Measurements from ENCODE around the gene ATL3.

DNA sequence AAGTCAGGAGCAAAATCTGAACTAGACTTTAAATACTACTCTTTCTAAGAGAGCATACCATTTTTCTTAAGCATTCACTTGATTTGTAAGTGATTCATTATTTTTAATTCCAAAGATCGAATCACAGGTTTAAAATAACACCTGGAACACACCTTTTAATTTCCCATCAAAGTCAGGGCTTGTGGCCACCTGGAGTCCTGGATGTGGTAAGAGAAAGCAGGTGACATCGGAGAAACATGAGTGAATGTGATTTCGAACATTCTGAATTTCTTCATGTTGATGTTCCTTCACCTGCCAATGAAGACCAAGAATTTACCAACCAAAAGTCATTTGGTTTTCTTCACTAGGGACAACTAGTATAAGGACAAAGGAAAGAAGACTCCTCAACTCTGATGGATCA is 28.0 kb downstream of the ATL3 start:
- TF ChIP-seq POLR2A (IDR thresholded peaks at IDR 0.05; ENCODE audit: low read length) (no peak), GATA1 (IDR thresholded peaks at IDR 0.05; ENCODE audit: low read depth, low read length) (no peak)

Data from erythroblast (primary cell).